IMR-90 (cell line): ENCODE measurements around the gene UNC13B. TPM values are rescaled to one million over a fixed set of nuclear protein-coding genes. Genes with fewer than 3 reads are reported as not detected.

Experiments
- ATAC-seq: fragments of 200-7000 bp; cut with Tn5 transposase; 2 replicates; pipeline ENCODE4 v1.9.1; 2020; ENCODE audit warnings: low read depth, mild to moderate bottlenecking, moderate library complexity
- BruUV-seq: library from RNA; stranded (reverse); fragments of 400-500 nt; replicated peaks from 2 replicates; lab custom pipeline; 2021; lab: Mats Ljungman, UMichigan
- CTCF ChIA-PET: fragments of 300-600 bp; formaldehyde crosslinking; extraction: SDS; loops from one replicate; lab custom pipeline; 2021; ENCODE audit warnings: antibody characterized with exemption; lab: Yijun Ruan, JAX
- POLR2A ChIA-PET: fragments of 300-600 bp; sonication (Branson Sonifier 250); formaldehyde crosslinking; loops from one replicate; lab custom pipeline; 2022; ENCODE audit warnings: antibody characterized with exemption; ENCODE audit not compliant: unreplicated experiment; lab: Charles Lee
- DNase-seq: peaks from one replicate; pipeline ENCODE4 v3.0.0; 2013
- H2AFZ ChIP-seq: replicated peaks from 2 replicates; pipeline ENCODE3; 2013; ENCODE audit warnings: low read length, mild to moderate bottlenecking; ENCODE audit not compliant: poor library complexity
- H2AK5ac ChIP-seq: 2 replicates; pipeline ENCODE4 v1.6.1; 2013; ENCODE audit warnings: low read depth, low read length, inconsistent platforms
- H2AK9ac ChIP-seq: replicated peaks from 2 replicates; pipeline ENCODE3; 2013; ENCODE audit warnings: mild to moderate bottlenecking, low read depth, low read length, moderate library complexity; ENCODE audit not compliant: poor library complexity
- H2BK120ac ChIP-seq: 2 replicates; pipeline ENCODE4 v1.6.1; 2013; ENCODE audit warnings: low read depth, low read length, inconsistent platforms
- H2BK15ac ChIP-seq: 3 replicates; pipeline ENCODE4 v1.6.1; 2013; ENCODE audit warnings: low read depth, low read length, inconsistent platforms
- H2BK20ac ChIP-seq: 2 replicates; pipeline ENCODE4 v1.6.1; 2013; ENCODE audit warnings: low read depth, mild to moderate bottlenecking, inconsistent platforms, low read length, moderate library complexity
- H2BK5ac ChIP-seq: 2 replicates; pipeline ENCODE4 v1.6.1; 2013; ENCODE audit warnings: mild to moderate bottlenecking, low read depth, low read length, inconsistent platforms; ENCODE audit not compliant: poor library complexity, severe bottlenecking
- H3K14ac ChIP-seq: replicated peaks from 2 replicates; pipeline ENCODE4 v1.6.1; 2013; ENCODE audit warnings: low read depth, low read length, inconsistent platforms
- H3K18ac ChIP-seq: 2 replicates; pipeline ENCODE4 v1.6.1; 2013; ENCODE audit warnings: low read depth, low read length, control low read depth
- H3K23ac ChIP-seq: 2 replicates; pipeline ENCODE4 v1.6.1; 2013; ENCODE audit warnings: low read depth, low read length, inconsistent platforms
- H3K27ac ChIP-seq: 2 replicates; pipeline ENCODE4 v1.5.1; 2013; ENCODE audit warnings: mild to moderate bottlenecking, control low read depth, low read length; ENCODE audit not compliant: insufficient read depth
- H3K27me3 ChIP-seq: 2 replicates; pipeline ENCODE4 v1.6.1; 2013; ENCODE audit warnings: low read length; ENCODE audit not compliant: control insufficient read depth, insufficient read depth
- H3K36me3 ChIP-seq: 2 replicates; pipeline ENCODE4 v1.6.1; 2013; ENCODE audit warnings: low read length, mixed read lengths; ENCODE audit not compliant: control insufficient read depth, insufficient read depth
- H3K4ac ChIP-seq: 2 replicates; pipeline ENCODE4 v1.6.1; 2013; ENCODE audit warnings: low read depth, low read length, inconsistent platforms
- H3K4me1 ChIP-seq: 2 replicates; pipeline ENCODE4 v1.6.1; 2013; ENCODE audit warnings: low read length, mixed read lengths; ENCODE audit not compliant: control insufficient read depth, insufficient read depth
- H3K4me2 ChIP-seq: 2 replicates; pipeline ENCODE4 v1.6.1; 2013; ENCODE audit warnings: low read depth, mild to moderate bottlenecking, control low read depth, low read length, moderate library complexity
- H3K4me3 ChIP-seq: 2 replicates; pipeline ENCODE4 v1.5.1; 2013; ENCODE audit warnings: low read depth, mild to moderate bottlenecking, control low read depth, low read length, moderate library complexity; ENCODE audit not compliant: insufficient read depth
- H3K56ac ChIP-seq: 2 replicates; pipeline ENCODE4 v1.6.1; 2013; ENCODE audit warnings: low read length, inconsistent platforms; ENCODE audit not compliant: insufficient read depth; ENCODE audit errors: extremely low read depth
- H3K79me1 ChIP-seq, 2 experiments: 2 replicates each; pipeline ENCODE4 v1.6.1; 2013; ENCODE audit warnings: low read length in 2 of 2, inconsistent platforms in 1 of 2, low read depth in 1 of 2
- H3K9ac ChIP-seq: 2 replicates; pipeline ENCODE4 v1.6.1; 2013; ENCODE audit warnings: low read depth, low read length, control low read depth
- H3K9me1 ChIP-seq: 2 replicates; pipeline ENCODE4 v1.6.1; 2013; ENCODE audit warnings: low read length, inconsistent platforms; ENCODE audit not compliant: insufficient read depth
- H3K9me3 ChIP-seq: 2 replicates; pipeline ENCODE4 v1.6.1; 2013; ENCODE audit warnings: low read length; ENCODE audit not compliant: control insufficient read depth, insufficient read depth
- H4K20me1 ChIP-seq: 2 replicates; pipeline ENCODE4 v1.6.1; 2013; ENCODE audit warnings: low read length, inconsistent platforms; ENCODE audit not compliant: insufficient read depth
- H4K5ac ChIP-seq: 2 replicates; pipeline ENCODE4 v1.6.1; 2013; ENCODE audit warnings: mild to moderate bottlenecking, low read depth, low read length, control low read depth
- H4K8ac ChIP-seq, 2 experiments: 2 replicates each; pipeline ENCODE4 v1.6.1; 2013; ENCODE audit warnings: low read depth in 2 of 2, low read length in 2 of 2, control low read depth in 1 of 2, inconsistent platforms in 1 of 2
- H4K91ac ChIP-seq: 2 replicates; pipeline ENCODE4 v1.6.1; 2013; ENCODE audit warnings: low read depth, low read length, inconsistent platforms; ENCODE audit not compliant: insufficient read depth
- BHLHE40 ChIP-seq: fragments of 150-350 bp; IDR thresholded peaks from 2 replicates; pipeline ENCODE4 v1.6.1; 2016; ENCODE audit warnings: mild to moderate bottlenecking, low read depth, low read length
- CEBPB ChIP-seq: IDR thresholded peaks from 2 replicates; pipeline ENCODE4 v1.6.1; 2012; ENCODE audit warnings: low read depth, low read length, improper control_type of control experiment
- CTCF ChIP-seq: conservative IDR thresholded peaks from 2 replicates; pipeline ENCODE4 v1.5.1; 2012; ENCODE audit warnings: mild to moderate bottlenecking, low read depth, low read length, improper control_type of control experiment
- ELK1 ChIP-seq: fragments of 150-350 bp; IDR thresholded peaks from 2 replicates; pipeline ENCODE4 v1.6.1; 2016; ENCODE audit warnings: low read depth, mild to moderate bottlenecking, low read length, moderate library complexity, borderline replicate concordance
- MAFK ChIP-seq: IDR thresholded peaks from 2 replicates; pipeline ENCODE4 v1.6.1; 2012; ENCODE audit warnings: low read depth, low read length, improper control_type of control experiment
- MAZ ChIP-seq: IDR thresholded peaks from 2 replicates; pipeline ENCODE4 v1.6.1; 2012; ENCODE audit warnings: low read depth, mild to moderate bottlenecking, low read length, improper control_type of control experiment, moderate library complexity, borderline replicate concordance
- NFE2L2 ChIP-seq: fragments of 150-350 bp; IDR thresholded peaks from 2 replicates; pipeline ENCODE4 v1.6.1; 2016; ENCODE audit warnings: low read depth, mild to moderate bottlenecking, low read length
- POLR2A ChIP-seq: IDR thresholded peaks from 2 replicates; pipeline ENCODE4 v1.6.1; 2012; ENCODE audit warnings: mild to moderate bottlenecking, low read depth, low read length
- RAD21 ChIP-seq: IDR thresholded peaks from 2 replicates; pipeline ENCODE4 v1.6.1; 2012; ENCODE audit warnings: low read length, improper control_type of control experiment
- RCOR1 ChIP-seq: IDR thresholded peaks from 2 replicates; pipeline ENCODE4 v1.6.1; 2012; ENCODE audit warnings: mild to moderate bottlenecking, low read length, improper control_type of control experiment; ENCODE audit not compliant: insufficient replicate concordance
- RFX5 ChIP-seq: IDR thresholded peaks from 2 replicates; pipeline ENCODE4 v1.8.0; 2012; ENCODE audit warnings: low read depth, mild to moderate bottlenecking, low read length, moderate library complexity
- SMC3 ChIP-seq: fragments of 150-350 bp; IDR thresholded peaks from 2 replicates; pipeline ENCODE4 v1.6.1; 2016; ENCODE audit warnings: low read depth, mild to moderate bottlenecking, antibody characterized with exemption, low read length, moderate library complexity
- USF2 ChIP-seq: fragments of 150-350 bp; IDR thresholded peaks from 2 replicates; pipeline ENCODE4 v1.6.1; 2017; ENCODE audit warnings: mild to moderate bottlenecking, antibody characterized with exemption, low read length, low read depth
- WGBS, 2 experiments: methylation state at CpG; one replicate each; pipeline versions ENCODE4 v1.1.5 to v1.1.7; 2013; ENCODE audit warnings: missing lambda C conversion rate in 2 of 2; ENCODE audit not compliant: insufficient read length in 1 of 2; ENCODE audit errors: extremely low coverage in 2 of 2; 5-methylcytosine and 5-hydroxymethylcytosine counted together
- dilution Hi-C: fragments of 300-500 bp; cut with HindIII; formaldehyde crosslinking; loops from one replicate; pipeline ENCODE4 v1.14.3; 2018; ENCODE audit warnings: low sequenced_read_pairs; ENCODE audit not compliant: unreplicated experiment
- in situ Hi-C: fragments of 300-500 bp; cut with MboI; formaldehyde crosslinking; loops from 3 replicates; pipeline ENCODE4 v1.14.3; 2019; ENCODE audit warnings: low sequenced_read_pairs, inconsistent platforms, mixed read lengths
- intact Hi-C: fragments of 100-400 bp; cut with micrococcal nuclease; formaldehyde crosslinking; loops from 2 replicates; pipeline ENCODE4 v1.10.0; 2022
- polyA plus RNA-seq, 3 experiments: library from polyadenylated mRNA; depleted of rRNA; stranded (reverse); fragments of >200 nt; gene quantifications; 2 replicates each; pipeline ENCODE4 v1.2.3, GENCODE V29; 2012; ENCODE audit warnings: low replicate concordance in 1 of 3
- total RNA-seq: library from RNA; depleted of rRNA; stranded (reverse); fragments of >200 nt; gene quantifications from 2 replicates; pipeline ENCODE4 v1.2.3, GENCODE V29; 2012

The UNC13B gene
- total and polyA plus RNA-seq, 2 of the 4 experiments (the other 2 are of a cell fraction): 7.5 to 14.3 TPM

GRCh38 chr9:35426627-35427026, 264.8 kb downstream of the UNC13B start:
- no peak overlapping the region for H3K56ac ChIP-seq
- WGBS, 2 experiments: no CpG with 5 or more reads among the region's 1 CpG
- H3K9me3 ChIP-seq: no peaks in the 10 kb centered on the region
- H2BK5ac ChIP-seq: no peak overlapping the region
- no peak overlapping the region for H3K4ac ChIP-seq
- H3K4me2 ChIP-seq: no peak overlapping the region
- in situ Hi-C loops: no loop called here
- no peaks in the 10 kb centered on the region for H3K4me1 ChIP-seq
- H3K4me3 ChIP-seq: no peak overlapping the region
- H3K9ac ChIP-seq: no peak overlapping the region
- H3K9me1 ChIP-seq: no peaks in the 10 kb centered on the region
- peak; percentile 37 for ATAC-seq
- no peaks in the 10 kb centered on the region for H4K20me1 ChIP-seq
- H3K27ac ChIP-seq: no peak overlapping the region
- no peak overlapping the region for H3K23ac ChIP-seq
- H4K8ac ChIP-seq: no peak overlapping the region
- no peak overlapping the region for H3K18ac ChIP-seq
- dilution Hi-C loops: no loop called here
- H3K27me3 ChIP-seq: peaks cover 3% of the 10 kb centered on the region; the same call in 1 of the 2 replicates
- no peak for DNase-seq
- H2AK9ac ChIP-seq: no peak overlapping the region
- H3K14ac ChIP-seq: no peak overlapping the region
- no peak overlapping the region for H2AK5ac ChIP-seq
- no peak overlapping the region for H4K5ac ChIP-seq
- H2AFZ ChIP-seq: no peak overlapping the region
- TF ChIP-seq ELK1: no peak
- TF ChIP-seq RFX5: no peak
- TF ChIP-seq CEBPB: no peak
- TF ChIP-seq RAD21: no peak
- no peak for TF ChIP-seq USF2
- TF ChIP-seq MAFK: no peak
- no peak for TF ChIP-seq NFE2L2
- TF ChIP-seq BHLHE40: no peak
- no peak for TF ChIP-seq MAZ
- TF ChIP-seq SMC3: no peak
- no peak for TF ChIP-seq POLR2A
- TF ChIP-seq CTCF: no peak
- no peak for TF ChIP-seq RCOR1
- no peak overlapping the region for H2BK20ac ChIP-seq
- H3K36me3 ChIP-seq: no peaks in the 10 kb centered on the region
- no peak overlapping the region for H2BK120ac ChIP-seq
- no peak overlapping the region for H2BK15ac ChIP-seq
- ChIA-PET CTCF (no interaction called here), POLR2A (no interaction called here)
- H3K79me1 ChIP-seq: no peaks in the 10 kb centered on the region
- intact Hi-C loops: no loop called here
- BruUV-seq: no TSS peak
- H4K91ac ChIP-seq: no peak overlapping the region
